ENCODE data around the gene PNPLA7.

The PNPLA7 gene

DNA sequence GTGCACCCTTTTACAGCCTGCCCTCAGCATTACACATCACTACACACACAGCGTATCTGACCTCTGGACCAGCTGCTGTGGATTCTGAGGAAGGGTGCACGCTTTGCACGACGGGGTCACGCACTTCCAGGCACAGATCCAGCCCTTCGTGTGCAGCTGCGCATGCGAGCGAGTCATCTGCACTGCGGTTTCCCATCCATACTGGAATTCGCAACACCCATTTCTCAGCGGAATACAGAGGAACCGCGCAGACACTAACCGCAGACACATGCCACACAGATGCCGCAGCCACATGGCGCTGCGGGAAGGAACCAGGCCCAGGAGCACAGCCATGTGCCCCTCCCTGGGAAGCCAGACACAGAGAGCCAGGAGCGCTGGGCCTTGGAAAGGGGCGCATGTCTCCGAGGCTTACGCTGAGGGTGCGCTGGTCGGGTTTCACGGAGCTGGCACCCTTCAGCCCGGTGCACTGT lies 43.5 kb downstream of the PNPLA7 start:
- peaks cover 3% of the 10 kb centered on the region for H3K9me3 ChIP-seq (ENCODE audit: severe bottlenecking)
- H3K36me3 ChIP-seq (ENCODE audit: low read depth): no peaks in the 10 kb centered on the region
- TF ChIP-seq, protein P1, sequence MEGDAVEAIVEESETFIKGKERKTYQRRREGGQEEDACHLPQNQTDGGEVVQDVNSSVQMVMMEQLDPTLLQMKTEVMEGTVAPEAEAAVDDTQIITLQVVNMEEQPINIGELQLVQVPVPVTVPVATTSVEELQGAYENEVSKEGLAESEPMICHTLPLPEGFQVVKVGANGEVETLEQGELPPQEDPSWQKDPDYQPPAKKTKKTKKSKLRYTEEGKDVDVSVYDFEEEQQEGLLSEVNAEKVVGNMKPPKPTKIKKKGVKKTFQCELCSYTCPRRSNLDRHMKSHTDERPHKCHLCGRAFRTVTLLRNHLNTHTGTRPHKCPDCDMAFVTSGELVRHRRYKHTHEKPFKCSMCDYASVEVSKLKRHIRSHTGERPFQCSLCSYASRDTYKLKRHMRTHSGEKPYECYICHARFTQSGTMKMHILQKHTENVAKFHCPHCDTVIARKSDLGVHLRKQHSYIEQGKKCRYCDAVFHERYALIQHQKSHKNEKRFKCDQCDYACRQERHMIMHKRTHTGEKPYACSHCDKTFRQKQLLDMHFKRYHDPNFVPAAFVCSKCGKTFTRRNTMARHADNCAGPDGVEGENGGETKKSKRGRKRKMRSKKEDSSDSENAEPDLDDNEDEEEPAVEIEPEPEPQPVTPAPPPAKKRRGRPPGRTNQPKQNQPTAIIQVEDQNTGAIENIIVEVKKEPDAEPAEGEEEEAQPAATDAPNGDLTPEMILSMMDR (IDR thresholded peaks at IDR 0.05; ENCODE audit: poor library complexity, severe bottlenecking): no peak
- no peak overlapping the region for H3K27ac ChIP-seq (ENCODE audit: poor library complexity, severe bottlenecking)
- H3K4me1 ChIP-seq (ENCODE audit: insufficient read depth, poor library complexity, severe bottlenecking): no peaks in the 10 kb centered on the region
- ATAC-seq (ENCODE audit: low read depth) (no peak), DNase-seq (ENCODE audit: low spot score) (no peak)
- H3K4me3 ChIP-seq (ENCODE audit: severe bottlenecking): no peak overlapping the region
- H3K27me3 ChIP-seq (ENCODE audit: insufficient read depth, poor library complexity, severe bottlenecking): no peaks in the 10 kb centered on the region

DNA sequence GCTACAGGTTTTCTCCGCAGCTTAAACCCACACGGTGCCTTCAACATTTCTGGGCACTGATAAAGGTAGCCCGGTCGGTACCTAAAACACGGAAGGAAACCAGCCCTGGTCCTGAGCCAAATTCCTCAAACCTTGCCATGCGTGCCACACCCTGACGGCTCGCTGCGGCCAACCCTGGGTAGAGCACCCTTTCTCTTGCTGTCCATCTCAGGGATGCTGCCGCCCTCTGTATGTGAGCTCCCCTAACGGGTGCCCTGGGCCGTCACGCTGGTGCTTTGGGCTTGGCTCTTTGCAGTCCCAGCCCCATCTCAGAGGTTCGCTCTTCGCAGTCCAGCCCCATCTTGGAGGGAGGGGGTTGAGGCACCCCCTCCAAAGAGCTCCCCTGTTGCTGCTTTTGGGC lies 43.9 kb downstream of the PNPLA7 start:
- DNase-seq (ENCODE audit: low spot score) (peak; percentile 73), ATAC-seq (ENCODE audit: low read depth) (peak; percentile 48)
- H3K9me3 ChIP-seq (ENCODE audit: severe bottlenecking): peaks cover 3% of the 10 kb centered on the region
- H3K36me3 ChIP-seq (ENCODE audit: low read depth): no peaks in the 10 kb centered on the region
- H3K27ac ChIP-seq (ENCODE audit: poor library complexity, severe bottlenecking): no peak overlapping the region
- H3K27me3 ChIP-seq (ENCODE audit: insufficient read depth, poor library complexity, severe bottlenecking): no peaks in the 10 kb centered on the region
- TF ChIP-seq, protein P1 (IDR thresholded peaks at IDR 0.05; ENCODE audit: poor library complexity, severe bottlenecking): peak; percentile 5
- no peak overlapping the region for H3K4me3 ChIP-seq (ENCODE audit: severe bottlenecking)
- H3K4me1 ChIP-seq (ENCODE audit: insufficient read depth, poor library complexity, severe bottlenecking): no peaks in the 10 kb centered on the region

DNA sequence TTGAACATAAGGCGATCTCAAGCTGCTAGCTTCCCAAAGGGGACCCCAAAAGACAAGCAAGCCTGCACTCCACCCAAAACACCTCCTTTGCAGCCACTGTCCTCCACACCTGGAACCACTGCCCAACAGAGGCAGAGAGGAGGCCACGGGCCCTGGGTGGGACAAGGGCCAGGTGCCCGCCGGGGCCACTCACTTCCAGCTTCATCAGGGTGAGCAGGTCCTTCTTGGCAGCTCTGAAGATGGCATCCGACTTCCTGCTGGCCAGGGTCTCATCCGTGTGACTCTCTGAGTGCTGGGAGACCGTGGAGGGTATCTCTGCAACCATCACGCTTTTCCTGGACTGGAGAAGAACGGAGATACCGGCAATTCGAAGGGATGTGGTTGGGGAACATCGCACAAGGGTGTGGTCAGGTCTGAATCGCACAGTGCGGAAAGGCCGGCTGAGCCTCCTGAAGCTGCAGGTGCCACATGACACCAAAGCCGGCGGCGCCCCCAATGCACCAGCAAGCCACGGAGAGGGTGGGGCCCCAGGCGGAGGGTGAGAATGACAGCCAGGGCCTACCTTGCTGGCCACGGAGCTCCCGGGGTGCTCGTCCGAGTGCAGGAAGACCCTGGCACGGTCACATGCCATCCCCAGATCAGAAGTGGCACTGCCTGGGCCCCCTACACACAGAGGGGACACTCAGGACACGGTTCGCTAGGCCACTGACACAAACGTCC lies 44.6 kb downstream of the PNPLA7 start:
- ATAC-seq (ENCODE audit: low read depth) (no peak), DNase-seq (ENCODE audit: low spot score) (no peak)
- Histone ChIP-seq H3K4me3 (ENCODE audit: severe bottlenecking) (no peak overlapping the region), H3K27me3 (ENCODE audit: insufficient read depth, poor library complexity, severe bottlenecking) (no peaks in the 10 kb centered on the region), H3K4me1 (ENCODE audit: insufficient read depth, poor library complexity, severe bottlenecking) (no peaks in the 10 kb centered on the region), H3K27ac (ENCODE audit: poor library complexity, severe bottlenecking) (no peak overlapping the region), H3K9me3 (ENCODE audit: severe bottlenecking) (peaks cover 3% of the 10 kb centered on the region), H3K36me3 (ENCODE audit: low read depth) (no peaks in the 10 kb centered on the region)
- TF ChIP-seq, protein P1 (IDR thresholded peaks at IDR 0.05; ENCODE audit: poor library complexity, severe bottlenecking): no peak

DNA sequence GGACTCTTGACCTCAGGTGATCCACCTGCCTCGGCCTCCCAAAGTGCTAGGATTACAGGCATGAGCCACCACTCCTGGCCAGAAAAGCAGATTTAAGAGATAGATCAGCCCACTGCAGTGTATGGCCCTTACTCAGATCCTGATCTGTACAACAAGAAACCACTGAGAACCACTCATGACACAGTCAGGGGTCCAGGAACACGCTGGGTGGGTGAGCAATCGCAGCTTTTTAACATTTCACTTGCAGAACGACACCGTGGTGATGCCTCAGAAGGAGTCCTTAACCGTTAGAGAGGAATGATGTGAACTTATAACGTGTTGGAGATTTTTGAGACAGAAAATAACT lies 45.8 kb downstream of the PNPLA7 start:
- Histone ChIP-seq H3K27ac (ENCODE audit: poor library complexity, severe bottlenecking) (no peak overlapping the region), H3K9me3 (ENCODE audit: severe bottlenecking) (no peaks in the 10 kb centered on the region), H3K27me3 (ENCODE audit: insufficient read depth, poor library complexity, severe bottlenecking) (no peaks in the 10 kb centered on the region), H3K36me3 (ENCODE audit: low read depth) (no peaks in the 10 kb centered on the region), H3K4me1 (ENCODE audit: insufficient read depth, poor library complexity, severe bottlenecking) (no peaks in the 10 kb centered on the region), H3K4me3 (ENCODE audit: severe bottlenecking) (no peak overlapping the region)
- DNase-seq (ENCODE audit: low spot score) (no peak), ATAC-seq (ENCODE audit: low read depth) (no peak)
- TF ChIP-seq, protein P1 (IDR thresholded peaks at IDR 0.05; ENCODE audit: poor library complexity, severe bottlenecking): no peak
